C4-2B (cell line): ENCODE measurements around the gene NCAPG2.

Experiments
- H3K27ac ChIP-seq: fragments of 450-650 bp; 2 replicates; pipeline ENCODE4 v1.5.1; 2017
- CTCF ChIP-seq: fragments of 450-650 bp; conservative IDR thresholded peaks from 2 replicates; pipeline ENCODE4 v1.5.1; 2017; ENCODE audit warnings: mild to moderate bottlenecking
- ZFX ChIP-seq: fragments of 450-650 bp; IDR thresholded peaks from 2 replicates; pipeline ENCODE4 v1.6.1; 2017

The NCAPG2 gene

GRCh38 chr7:158728911-158729645, 24.5 kb upstream of the NCAPG2 start:
- TF ChIP-seq CTCF (no peak), ZFX (no peak)
- H3K27ac ChIP-seq: no peak overlapping the region

- TF ChIP-seq CTCF (no peak), ZFX (no peak)
Observed at GRCh38 chr7:158727690-158728089, 23.1 kb upstream of the NCAPG2 start.

GRCh38 chr7:158726277-158726807, 21.7 kb upstream of the NCAPG2 start:
- no peak overlapping the region for H3K27ac ChIP-seq
- no peak for TF ChIP-seq CTCF

More at GRCh38 chr7:158727690-158728089, 23.1 kb upstream of the NCAPG2 start:
- no peak overlapping the region for H3K27ac ChIP-seq

GRCh38 chr7:158725506-158725800, 20.8 kb upstream of the NCAPG2 start:
- TF ChIP-seq ZFX: no peak
- no peak for TF ChIP-seq CTCF
- no peak overlapping the region for H3K27ac ChIP-seq

GRCh38 chr7:158724658-158725505, 20.3 kb upstream of the NCAPG2 start:
- H3K27ac ChIP-seq: no peak overlapping the region
- no peak for TF ChIP-seq ZFX
- no peak for TF ChIP-seq CTCF

GRCh38 chr7:158723714-158724385, 19.2 kb upstream of the NCAPG2 start:
- H3K27ac ChIP-seq: no peak overlapping the region
- TF ChIP-seq ZFX (no peak), CTCF (no peak)
